ENCODE data around the gene OTULIN. TPM values are rescaled to one million over a fixed set of nuclear protein-coding genes. Genes with fewer than 3 reads are reported as not detected.

The OTULIN gene
- polyA plus RNA-seq, 1 donor (not counting 4 experiments of a cell fraction or from before 2014, with no cell fraction given) = 18.3 TPM

DNA sequence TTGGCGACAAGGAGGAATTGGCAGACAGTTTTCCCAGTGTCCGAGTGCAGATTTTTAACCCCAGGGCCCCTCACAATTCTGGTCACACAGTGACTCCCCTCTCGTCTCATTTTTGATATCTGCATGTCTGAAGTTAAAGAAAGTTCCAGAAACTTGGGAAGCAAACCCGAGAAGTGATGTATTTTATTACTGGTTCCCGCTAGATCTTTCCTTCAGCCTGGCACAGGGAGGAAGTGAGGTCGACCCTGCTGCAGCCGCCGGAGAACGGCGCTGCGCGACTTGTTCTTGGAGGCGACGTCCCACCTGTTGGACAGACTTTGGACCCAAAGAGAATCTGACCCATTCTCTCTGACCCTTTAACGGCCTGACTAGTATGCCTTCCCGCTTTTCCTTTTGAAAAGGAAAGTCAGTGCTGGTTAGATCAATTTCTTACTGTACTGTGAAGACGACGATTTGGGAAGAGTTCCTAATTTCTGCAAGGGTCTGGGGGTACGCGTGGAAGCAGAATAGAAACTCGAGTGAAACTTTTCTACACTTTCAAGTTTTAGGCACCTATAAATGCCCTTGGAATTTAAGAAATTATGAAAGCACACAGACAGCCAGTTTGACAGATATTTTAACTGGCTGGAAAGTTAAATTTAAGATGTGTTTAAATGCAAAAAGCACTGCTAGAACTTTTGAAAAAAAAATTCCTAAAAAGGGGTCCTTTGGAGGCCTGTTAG is 744 bp downstream of the OTULIN start:
- Histone ChIP-seq H3K4me1 (ENCODE audit: control insufficient read depth, extremely low read depth, insufficient read depth, low read length) (peaks cover 61% of the 10 kb centered on the region), H3K9me3 (ENCODE audit: control insufficient read depth, low read depth, low read length) (no peaks in the 10 kb centered on the region), H3K79me2 (ENCODE audit: control insufficient read depth, insufficient read depth, low read length) (peaks cover 53% of the 10 kb centered on the region), H3K27me3 (ENCODE audit: control insufficient read depth, extremely low read depth, insufficient read depth, low read length) (no peaks in the 10 kb centered on the region), H3K4me3 (ENCODE audit: control insufficient read depth in 2 of 3, extremely low read depth in 1 of 3, insufficient read depth in 2 of 3, low read depth in 1 of 3, low read length in 3 of 3) (peak overlapping the region; percentile 67 to 92 (median 84)), H3K27ac (ENCODE audit: control insufficient read depth, insufficient read depth, low read length) (peak overlapping the region; percentile 85), H4K20me1 (ENCODE audit: control insufficient read depth, extremely low read depth, insufficient read depth, low read length) (peaks cover 3% of the 10 kb centered on the region), H3K4me2 (ENCODE audit: control insufficient read depth, extremely low read depth, insufficient read depth, low read depth, low read length) (peak overlapping the region; percentile 93), H3K9me1 (ENCODE audit: control insufficient read depth, extremely low read depth, insufficient read depth, low read length) (peaks cover 2% of the 10 kb centered on the region), H2AFZ (ENCODE audit: control insufficient read depth, low read length) (no peak overlapping the region), H3K9ac (ENCODE audit: control insufficient read depth, extremely low read depth, insufficient read depth, low read length) (peak overlapping the region; percentile 89), H3K36me3 (ENCODE audit: control insufficient read depth in 2 of 2, extremely low read depth in 1 of 2, insufficient read depth in 2 of 2, low read length in 2 of 2) (peaks cover 0 to 7% of the 10 kb centered on the region in 2 experiments)
- FAIRE-seq = no peak
- dilution Hi-C loops (cut with MboI; ENCODE audit: extremely low pct_ligation_motif_present, low sequenced_read_pairs) = no loop called here
- TF ChIP-seq, protein P1, sequence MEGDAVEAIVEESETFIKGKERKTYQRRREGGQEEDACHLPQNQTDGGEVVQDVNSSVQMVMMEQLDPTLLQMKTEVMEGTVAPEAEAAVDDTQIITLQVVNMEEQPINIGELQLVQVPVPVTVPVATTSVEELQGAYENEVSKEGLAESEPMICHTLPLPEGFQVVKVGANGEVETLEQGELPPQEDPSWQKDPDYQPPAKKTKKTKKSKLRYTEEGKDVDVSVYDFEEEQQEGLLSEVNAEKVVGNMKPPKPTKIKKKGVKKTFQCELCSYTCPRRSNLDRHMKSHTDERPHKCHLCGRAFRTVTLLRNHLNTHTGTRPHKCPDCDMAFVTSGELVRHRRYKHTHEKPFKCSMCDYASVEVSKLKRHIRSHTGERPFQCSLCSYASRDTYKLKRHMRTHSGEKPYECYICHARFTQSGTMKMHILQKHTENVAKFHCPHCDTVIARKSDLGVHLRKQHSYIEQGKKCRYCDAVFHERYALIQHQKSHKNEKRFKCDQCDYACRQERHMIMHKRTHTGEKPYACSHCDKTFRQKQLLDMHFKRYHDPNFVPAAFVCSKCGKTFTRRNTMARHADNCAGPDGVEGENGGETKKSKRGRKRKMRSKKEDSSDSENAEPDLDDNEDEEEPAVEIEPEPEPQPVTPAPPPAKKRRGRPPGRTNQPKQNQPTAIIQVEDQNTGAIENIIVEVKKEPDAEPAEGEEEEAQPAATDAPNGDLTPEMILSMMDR (optimal IDR thresholded peaks at IDR 0.05 in 1 of 3, IDR thresholded peaks at IDR 0.05 in 1 of 3, conservative IDR thresholded peaks at IDR 0.05 in 1 of 3; ENCODE audit: extremely low read depth in 1 of 3, insufficient read depth in 2 of 3, low read length in 3 of 3) = peak in 1 of 3 experiments; percentile 40
- no peak for TF ChIP-seq EZH2 (IDR thresholded peaks at IDR 0.05; ENCODE audit: low read length)
- DNase-seq (ENCODE audit: low read depth, low spot score) = no peak

DNA sequence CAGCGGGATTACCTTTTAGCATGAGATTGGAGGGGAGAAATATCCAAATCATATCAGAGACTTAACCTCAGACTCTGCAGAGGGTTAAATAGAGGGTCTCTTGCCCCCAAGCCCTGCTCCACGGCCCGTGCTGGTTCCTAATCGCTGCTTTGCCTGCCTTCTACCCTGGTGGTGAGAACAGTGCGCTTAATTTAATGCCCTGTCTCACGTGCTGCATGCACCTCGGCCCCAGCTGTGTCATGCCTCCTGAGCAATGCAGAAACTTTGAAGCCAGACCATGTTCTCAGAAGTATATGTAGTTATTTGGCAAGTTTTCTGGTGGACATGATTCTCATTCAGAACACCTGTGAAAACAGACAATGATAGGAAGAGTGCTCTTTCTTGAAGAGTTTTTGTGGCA is 1.4 kb downstream of the OTULIN start:
- dilution Hi-C loops (cut with MboI; ENCODE audit: extremely low pct_ligation_motif_present, low sequenced_read_pairs) = no loop called here
- Histone ChIP-seq H4K20me1 (ENCODE audit: control insufficient read depth, extremely low read depth, insufficient read depth, low read length) (peaks cover 3% of the 10 kb centered on the region), H3K36me3 (ENCODE audit: control insufficient read depth in 2 of 2, extremely low read depth in 1 of 2, insufficient read depth in 2 of 2, low read length in 2 of 2) (peaks cover 0 to 7% of the 10 kb centered on the region in 2 experiments), H2AFZ (ENCODE audit: control insufficient read depth, low read length) (no peak overlapping the region), H3K9me3 (ENCODE audit: control insufficient read depth, low read depth, low read length) (no peaks in the 10 kb centered on the region), H3K79me2 (ENCODE audit: control insufficient read depth, insufficient read depth, low read length) (peaks cover 58% of the 10 kb centered on the region), H3K4me1 (ENCODE audit: control insufficient read depth, extremely low read depth, insufficient read depth, low read length) (peaks cover 61% of the 10 kb centered on the region), H3K9me1 (ENCODE audit: control insufficient read depth, extremely low read depth, insufficient read depth, low read length) (peaks cover 2% of the 10 kb centered on the region), H3K4me2 (ENCODE audit: control insufficient read depth, extremely low read depth, insufficient read depth, low read depth, low read length) (peak overlapping the region; percentile 93), H3K9ac (ENCODE audit: control insufficient read depth, extremely low read depth, insufficient read depth, low read length) (peak overlapping the region; percentile 89), H3K4me3 (ENCODE audit: control insufficient read depth in 2 of 3, extremely low read depth in 1 of 3, insufficient read depth in 2 of 3, low read depth in 1 of 3, low read length in 3 of 3) (peak overlapping the region; percentile 67 to 92 (median 84)), H3K27me3 (ENCODE audit: control insufficient read depth, extremely low read depth, insufficient read depth, low read length) (no peaks in the 10 kb centered on the region), H3K27ac (ENCODE audit: control insufficient read depth, insufficient read depth, low read length) (peak overlapping the region; percentile 85)
- DNase-seq (ENCODE audit: low read depth, low spot score) = no peak
- TF ChIP-seq EZH2 (IDR thresholded peaks at IDR 0.05; ENCODE audit: low read length) = no peak
- TF ChIP-seq, protein P1 (optimal IDR thresholded peaks at IDR 0.05 in 1 of 3, IDR thresholded peaks at IDR 0.05 in 1 of 3, conservative IDR thresholded peaks at IDR 0.05 in 1 of 3; ENCODE audit: extremely low read depth in 1 of 3, insufficient read depth in 2 of 3, low read length in 3 of 3) = peak in 2 of 3 experiments; percentile 37 to 42
- no peak for FAIRE-seq
